ENCODE data around the gene MDP1.

Gene MDP1

GRCh38 chr14:24179294-24179960, 36.4 kb downstream of the MDP1 start:
- Histone ChIP-seq H3K36me3 (peaks cover 100% of the 10 kb centered on the region), H3K27ac (no peak overlapping the region)
- TF ChIP-seq CTCF (IDR thresholded peaks at IDR 0.05) = no peak

GRCh38 chr14:24178399-24179178, 37.3 kb downstream of the MDP1 start:
- no peak for TF ChIP-seq CTCF (IDR thresholded peaks at IDR 0.05)
- no peak overlapping the region for H3K4me3 ChIP-seq (ENCODE audit: low read depth in 1 of 2, low read length in 1 of 2)
- H3K27me3 ChIP-seq = no peaks in the 10 kb centered on the region
- peaks cover 6 to 9% of the 10 kb centered on the region in 2 experiments for H3K4me1 ChIP-seq (ENCODE audit: control insufficient read depth in 1 of 2, insufficient read depth in 1 of 2, low read depth in 1 of 2, low read length in 1 of 2)
- H3K36me3 ChIP-seq = peaks cover 99% of the 10 kb centered on the region
- H3K9me3 ChIP-seq = no peaks in the 10 kb centered on the region
- H3K27ac ChIP-seq = no peak overlapping the region

More at GRCh38 chr14:24179294-24179960, 36.4 kb downstream of the MDP1 start:
- Histone ChIP-seq H3K9me3 (no peaks in the 10 kb centered on the region), H3K4me3 (ENCODE audit: low read depth in 1 of 2, low read length in 1 of 2) (no peak overlapping the region), H3K27me3 (no peaks in the 10 kb centered on the region), H3K4me1 (ENCODE audit: control insufficient read depth in 1 of 2, insufficient read depth in 1 of 2, low read depth in 1 of 2, low read length in 1 of 2) (peaks cover 6 to 9% of the 10 kb centered on the region in 2 experiments)

GRCh38 chr14:24177891-24178290, 38.0 kb downstream of the MDP1 start:
- Histone ChIP-seq H3K9me3 (no peaks in the 10 kb centered on the region), H3K4me3 (ENCODE audit: low read depth in 1 of 2, low read length in 1 of 2) (no peak overlapping the region), H3K27ac (no peak overlapping the region), H3K4me1 (ENCODE audit: control insufficient read depth in 1 of 2, insufficient read depth in 1 of 2, low read depth in 1 of 2, low read length in 1 of 2) (peaks cover 6 to 9% of the 10 kb centered on the region in 2 experiments), H3K36me3 (peaks cover 99% of the 10 kb centered on the region), H3K27me3 (peaks cover under 1% of the 10 kb centered on the region)
- no peak for TF ChIP-seq CTCF (IDR thresholded peaks at IDR 0.05)

- Histone ChIP-seq H3K27ac (no peak overlapping the region), H3K27me3 (peaks cover 7% of the 10 kb centered on the region), H3K36me3 (peaks cover 99% of the 10 kb centered on the region), H3K9me3 (no peaks in the 10 kb centered on the region), H3K4me1 (ENCODE audit: control insufficient read depth in 1 of 2, insufficient read depth in 1 of 2, low read depth in 1 of 2, low read length in 1 of 2) (peaks cover 12 to 15% of the 10 kb centered on the region in 2 experiments), H3K4me3 (ENCODE audit: low read depth in 1 of 2, low read length in 1 of 2) (no peak overlapping the region)
- no peak for TF ChIP-seq CTCF (IDR thresholded peaks at IDR 0.05)
Observed at GRCh38 chr14:24177041-24177825, 38.6 kb downstream of the MDP1 start.

GRCh38 chr14:24176599-24176998, 39.3 kb downstream of the MDP1 start:
- H3K4me3 ChIP-seq (ENCODE audit: low read depth in 1 of 2, low read length in 1 of 2) = no peak overlapping the region
- H3K27ac ChIP-seq = no peak overlapping the region
- no peak for TF ChIP-seq CTCF (IDR thresholded peaks at IDR 0.05)
- peaks cover 19 to 21% of the 10 kb centered on the region in 2 experiments for H3K4me1 ChIP-seq (ENCODE audit: control insufficient read depth in 1 of 2, insufficient read depth in 1 of 2, low read depth in 1 of 2, low read length in 1 of 2)
- H3K27me3 ChIP-seq = peaks cover 13% of the 10 kb centered on the region
- H3K9me3 ChIP-seq = no peaks in the 10 kb centered on the region
- H3K36me3 ChIP-seq = peaks cover 96% of the 10 kb centered on the region

Measured in neutrophil (primary cell).